Measurements from ENCODE around the gene ADAP1. TPM values are rescaled to one million over a fixed set of nuclear protein-coding genes. Genes with fewer than 3 reads are reported as not detected.

Gene ADAP1
- total RNA-seq, 1 donor from 2014 or later = 1.6 TPM

GRCh38 chr7:894164-894867 is 60.2 kb downstream of the ADAP1 start:
- no peak for DNase-seq

- DNase-seq = no peak
Observed at GRCh38 chr7:893686-894085, 60.8 kb downstream of the ADAP1 start.

- DNase-seq = no peak
Observed at GRCh38 chr7:892648-893593, 61.6 kb downstream of the ADAP1 start.

DNA sequence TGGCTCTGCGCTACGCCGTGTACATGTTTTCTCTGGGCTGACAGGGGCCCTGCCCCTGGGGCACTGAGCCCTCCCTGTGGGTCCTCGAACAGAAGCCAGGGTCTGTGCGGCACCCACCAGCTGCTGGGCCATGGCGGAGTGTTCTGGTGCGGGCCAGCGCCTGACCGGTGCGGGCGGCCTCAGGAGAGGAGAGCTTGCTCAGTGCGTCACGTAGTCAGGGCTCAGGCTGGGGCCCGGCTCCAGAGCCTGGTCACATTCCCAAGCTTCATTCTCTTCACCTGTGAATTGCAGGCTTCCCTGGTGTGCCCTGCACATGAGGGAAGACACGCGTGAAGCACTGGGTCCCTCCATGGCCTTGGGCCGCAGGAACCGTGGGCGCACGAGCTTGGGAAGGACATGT is 62.7 kb downstream of the ADAP1 start:
- DNase-seq = no peak

DNA sequence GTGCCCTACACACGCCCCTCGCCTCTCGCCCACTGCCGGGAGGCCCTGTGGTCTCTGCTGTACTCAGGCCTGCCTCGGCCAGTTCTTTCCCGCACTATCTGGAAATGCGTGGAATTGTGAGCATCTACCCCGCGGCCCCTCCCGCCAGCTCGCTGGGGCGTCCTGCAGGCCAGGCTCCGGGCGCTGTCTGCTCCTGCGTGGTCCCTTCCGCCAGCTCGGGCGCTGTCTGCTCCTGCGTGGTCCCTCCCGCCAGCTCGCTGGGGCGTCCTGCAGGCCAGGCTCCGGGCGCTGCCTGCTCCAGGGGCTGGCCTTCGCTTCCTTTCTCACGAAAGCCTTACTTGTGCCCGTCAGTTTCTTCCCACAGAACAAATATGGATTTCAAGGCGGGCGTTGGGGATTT is 63.2 kb downstream of the ADAP1 start:
- DNase-seq = no peak

GRCh38 chr7:890868-891267 is 63.6 kb downstream of the ADAP1 start:
- no peak for DNase-seq

GRCh38 chr7:889391-889790 is 65.1 kb downstream of the ADAP1 start:
- no peak for DNase-seq

DNA sequence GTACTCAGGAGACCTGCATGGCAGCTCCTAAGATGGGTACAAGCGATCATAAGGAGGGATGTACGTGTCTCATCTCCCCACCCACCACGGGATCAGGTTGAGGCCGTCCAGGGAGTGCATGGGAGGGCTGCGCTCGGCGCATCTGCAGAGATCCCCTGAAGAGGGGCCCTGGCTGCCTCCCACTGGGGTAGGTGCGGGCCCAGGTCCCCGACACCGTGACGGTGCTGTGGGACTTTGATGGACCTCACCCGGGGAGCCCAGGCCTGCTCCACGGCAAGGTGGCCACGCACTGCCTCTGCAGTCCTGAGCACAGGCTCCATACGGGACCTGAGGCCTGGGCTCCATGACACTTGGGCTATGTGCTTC is 65.5 kb downstream of the ADAP1 start:
- no peak for DNase-seq

- no peak for DNase-seq
Observed at GRCh38 chr7:888081-889024, 66.1 kb downstream of the ADAP1 start.

- DNase-seq = no peak
Observed at GRCh38 chr7:887488-887820, 67.0 kb downstream of the ADAP1 start.

DNA sequence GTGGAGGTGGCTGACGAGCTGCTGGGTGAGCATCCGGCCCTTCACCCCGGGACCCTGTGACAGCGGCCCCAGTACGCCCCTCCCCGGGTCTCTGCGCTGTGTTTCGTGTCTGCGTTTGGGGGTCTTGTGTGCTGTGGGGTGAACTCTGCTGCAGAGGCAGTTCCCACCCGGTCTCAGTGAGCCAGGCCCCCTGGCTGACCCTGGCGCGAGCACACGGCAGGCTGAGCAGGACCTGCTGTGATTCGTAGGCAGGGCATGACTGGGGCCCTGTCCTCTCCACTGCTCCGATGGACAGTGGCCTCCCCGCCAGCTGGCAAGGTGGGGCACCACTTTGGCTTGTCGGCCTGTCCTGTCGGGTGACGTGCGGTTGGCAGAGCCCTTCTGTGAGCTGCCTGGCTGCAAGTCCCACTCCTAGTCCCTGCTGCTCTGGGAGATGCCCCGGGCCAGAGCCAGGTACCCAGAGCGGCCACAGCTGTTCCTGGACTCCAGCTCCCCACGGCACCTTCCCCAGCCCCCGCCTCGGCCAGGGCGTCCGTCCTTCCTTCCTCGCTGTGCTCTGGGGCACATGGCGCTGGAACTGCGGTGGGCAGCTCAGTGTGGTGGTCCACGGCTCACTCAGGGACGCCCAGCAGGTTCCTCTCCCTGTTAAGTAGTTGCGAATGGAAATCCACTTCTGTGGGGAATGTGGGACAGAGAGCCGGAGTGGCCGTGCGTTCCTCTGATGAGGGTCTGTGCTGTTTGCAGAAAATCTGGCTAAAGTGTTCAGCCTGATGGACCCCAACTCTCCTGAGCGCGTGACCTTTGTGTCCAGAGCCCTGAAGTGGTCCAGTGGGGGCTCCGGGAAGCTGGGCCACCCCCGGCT is 67.6 kb downstream of the ADAP1 start:
- no peak for DNase-seq

DNA sequence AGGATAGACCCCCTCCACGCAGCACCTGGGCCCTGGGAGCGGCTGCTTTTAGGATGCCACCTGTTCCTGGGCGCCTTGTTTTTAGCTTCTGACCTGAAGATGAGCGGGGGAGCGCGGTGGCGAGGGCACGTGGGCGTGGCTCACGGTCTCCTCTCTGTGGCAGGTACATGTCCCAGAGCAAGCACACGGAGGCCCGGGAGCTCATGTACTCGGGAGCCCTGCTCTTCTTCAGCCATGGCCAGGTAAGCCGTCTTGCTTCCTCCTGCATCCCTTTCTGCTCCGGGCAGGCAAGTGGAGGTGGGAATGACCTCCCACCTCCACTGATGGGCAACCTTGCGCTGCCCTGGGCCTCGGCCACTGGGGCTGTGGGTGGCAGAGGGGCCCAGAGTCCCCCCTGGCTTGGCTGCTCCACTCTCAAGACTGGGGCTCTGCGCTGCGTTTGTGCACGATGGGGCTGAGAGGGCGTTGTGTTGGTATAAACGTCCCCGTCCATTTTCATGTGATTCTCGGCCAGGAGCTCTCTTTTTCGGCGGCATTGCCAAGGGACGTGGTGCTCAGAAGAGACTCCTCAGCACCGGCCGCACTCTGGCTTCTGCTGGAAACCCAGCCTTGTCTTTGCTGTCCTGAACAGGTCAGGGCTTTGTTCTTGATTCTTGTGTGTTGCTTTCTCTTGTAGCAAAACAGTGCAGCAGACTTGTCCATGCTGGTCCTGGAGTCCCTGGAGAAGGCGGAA is 68.4 kb downstream of the ADAP1 start:
- DNase-seq = no peak

GRCh38 chr7:885261-885892 is 69.1 kb downstream of the ADAP1 start:
- no peak for DNase-seq

- DNase-seq = no peak
Observed at GRCh38 chr7:884191-885003, 70.1 kb downstream of the ADAP1 start.

- peak; percentile 59 for DNase-seq
Observed at GRCh38 chr7:883055-884021, 71.1 kb downstream of the ADAP1 start.

- no peak for DNase-seq
Observed at GRCh38 chr7:882336-883035, 72.0 kb downstream of the ADAP1 start.

- no peak for DNase-seq
Observed at GRCh38 chr7:881441-882234, 72.8 kb downstream of the ADAP1 start.

Measured in tongue (tissue), 2 donors.